ENCODE results near the gene PURB. TPM values are rescaled to one million over a fixed set of nuclear protein-coding genes. Genes with fewer than 3 reads are reported as not detected.

The PURB gene
- total and polyA plus RNA-seq, 9 of the 15 experiments (the other 6 are each of a cell fraction or from before 2014, with no cell fraction given) = 1.6 to 14.1 (median 8.8) TPM

GRCh38 chr7:44847509-44847919 lies 37.8 kb downstream of the PURB start (continued):
- TF ChIP-seq ZBTB40 (IDR thresholded peaks at IDR 0.05) (peak; percentile 46; the same call in 1 of the 2 replicates), ZBTB40 (CRISPR knock-in tag; IDR thresholded peaks at IDR 0.05) (no peak), GTF2A2 (tag; IDR thresholded peaks at IDR 0.05) (no peak), SREBF1 (IDR thresholded peaks at IDR 0.05; ENCODE audit: borderline replicate concordance, low read depth, low read length) (no peak), ESRRB (CRISPR knock-in tag; IDR thresholded peaks at IDR 0.05; ENCODE audit: borderline replicate concordance) (no peak), MYBL2 (IDR thresholded peaks at IDR 0.05; ENCODE audit: low read depth) (no peak; the same call in 1 of the 2 replicates), MYBL2 (CRISPR knock-in tag; IDR thresholded peaks at IDR 0.05; ENCODE audit: borderline replicate concordance) (no peak), MCM5 (IDR thresholded peaks at IDR 0.05; ENCODE audit: low read depth) (no peak), FOXJ2 (tag; IDR thresholded peaks at IDR 0.05) (peak; percentile 23; the same call in 1 of the 2 replicates), EGR1 (conservative IDR thresholded peaks at IDR 0.05) (no peak), ZBTB33 (CRISPR knock-in tag; IDR thresholded peaks at IDR 0.05) (peak; percentile 73; the same call in 1 of the 2 replicates), ZNF23 (CRISPR knock-in tag; IDR thresholded peaks at IDR 0.05) (no peak), HMG20B (CRISPR knock-in tag; IDR thresholded peaks at IDR 0.05) (no peak)
- TF ChIP-seq, protein P1, sequence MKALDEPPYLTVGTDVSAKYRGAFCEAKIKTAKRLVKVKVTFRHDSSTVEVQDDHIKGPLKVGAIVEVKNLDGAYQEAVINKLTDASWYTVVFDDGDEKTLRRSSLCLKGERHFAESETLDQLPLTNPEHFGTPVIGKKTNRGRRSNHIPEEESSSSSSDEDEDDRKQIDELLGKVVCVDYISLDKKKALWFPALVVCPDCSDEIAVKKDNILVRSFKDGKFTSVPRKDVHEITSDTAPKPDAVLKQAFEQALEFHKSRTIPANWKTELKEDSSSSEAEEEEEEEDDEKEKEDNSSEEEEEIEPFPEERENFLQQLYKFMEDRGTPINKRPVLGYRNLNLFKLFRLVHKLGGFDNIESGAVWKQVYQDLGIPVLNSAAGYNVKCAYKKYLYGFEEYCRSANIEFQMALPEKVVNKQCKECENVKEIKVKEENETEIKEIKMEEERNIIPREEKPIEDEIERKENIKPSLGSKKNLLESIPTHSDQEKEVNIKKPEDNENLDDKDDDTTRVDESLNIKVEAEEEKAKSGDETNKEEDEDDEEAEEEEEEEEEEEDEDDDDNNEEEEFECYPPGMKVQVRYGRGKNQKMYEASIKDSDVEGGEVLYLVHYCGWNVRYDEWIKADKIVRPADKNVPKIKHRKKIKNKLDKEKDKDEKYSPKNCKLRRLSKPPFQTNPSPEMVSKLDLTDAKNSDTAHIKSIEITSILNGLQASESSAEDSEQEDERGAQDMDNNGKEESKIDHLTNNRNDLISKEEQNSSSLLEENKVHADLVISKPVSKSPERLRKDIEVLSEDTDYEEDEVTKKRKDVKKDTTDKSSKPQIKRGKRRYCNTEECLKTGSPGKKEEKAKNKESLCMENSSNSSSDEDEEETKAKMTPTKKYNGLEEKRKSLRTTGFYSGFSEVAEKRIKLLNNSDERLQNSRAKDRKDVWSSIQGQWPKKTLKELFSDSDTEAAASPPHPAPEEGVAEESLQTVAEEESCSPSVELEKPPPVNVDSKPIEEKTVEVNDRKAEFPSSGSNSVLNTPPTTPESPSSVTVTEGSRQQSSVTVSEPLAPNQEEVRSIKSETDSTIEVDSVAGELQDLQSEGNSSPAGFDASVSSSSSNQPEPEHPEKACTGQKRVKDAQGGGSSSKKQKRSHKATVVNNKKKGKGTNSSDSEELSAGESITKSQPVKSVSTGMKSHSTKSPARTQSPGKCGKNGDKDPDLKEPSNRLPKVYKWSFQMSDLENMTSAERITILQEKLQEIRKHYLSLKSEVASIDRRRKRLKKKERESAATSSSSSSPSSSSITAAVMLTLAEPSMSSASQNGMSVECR (CRISPR knock-in tag; IDR thresholded peaks at IDR 0.05) = peak; percentile 73

Measured in K562 (cell line).